Common myeloid progenitor, CD34-positive (primary cell): ENCODE data around the gene SLIT1.

Experiments used
- CTCF ChIA-PET: fragments of 350-600 bp; sonication (Branson Sonifier 250); formaldehyde crosslinking; loops from one replicate; lab custom pipeline; 2021; ENCODE audit warnings: antibody characterized with exemption; lab: Charles Lee
- POLR2A ChIA-PET: fragments of 350-600 bp; sonication (Branson Sonifier 250); formaldehyde crosslinking; loops from one replicate; lab custom pipeline; 2021; ENCODE audit warnings: antibody characterized with exemption; lab: Charles Lee
- DNase-seq, 3 donors: peaks; one replicate each; pipeline versions ENCODE4 v3.0.0 to v3.0.0-alpha.2; 2013
- H3K27ac ChIP-seq, 2 experiments: 1 replicate in 1 of 2; 2 replicates in 1 of 2; pipeline ENCODE4 v1.7.0; 2013; ENCODE audit warnings: inconsistent platforms in 2 of 2, low read length in 2 of 2, mild to moderate bottlenecking in 2 of 2, low read depth in 1 of 2, moderate library complexity in 1 of 2; ENCODE audit not compliant: severe bottlenecking in 2 of 2, insufficient read depth in 1 of 2, poor library complexity in 1 of 2
- H3K27me3 ChIP-seq, 5 experiments: replicated peaks in 2 of 5; 1 replicate in 3 of 5; 2 replicates in 2 of 5; pipeline versions ENCODE4 v1.6.1 to v1.7.0; 2013; ENCODE audit warnings: low read length in 4 of 5, mild to moderate bottlenecking in 2 of 5, moderate library complexity in 2 of 5, inconsistent platforms in 1 of 5; ENCODE audit not compliant: insufficient read depth in 5 of 5, control insufficient read depth in 4 of 5
- H3K36me3 ChIP-seq, 4 experiments: 1 replicate in 2 of 4; 2 replicates in 2 of 4; pipeline versions ENCODE4 v1.6.1 to v1.7.0; 2013; ENCODE audit warnings: low read length in 3 of 4, control low read depth in 1 of 4, mild to moderate bottlenecking in 1 of 4; ENCODE audit not compliant: control insufficient read depth in 4 of 4, insufficient read depth in 4 of 4
- H3K4me1 ChIP-seq, 4 experiments: 1 replicate in 3 of 4; 2 replicates in 1 of 4; pipeline versions ENCODE4 v1.6.1 to v1.7.1; 2013; ENCODE audit warnings: low read length in 3 of 4, mild to moderate bottlenecking in 3 of 4, control low read depth in 1 of 4, inconsistent platforms in 1 of 4, moderate library complexity in 1 of 4; ENCODE audit not compliant: control insufficient read depth in 4 of 4, insufficient read depth in 4 of 4; ENCODE audit errors: control extremely low read depth in 1 of 4
- H3K4me3 ChIP-seq, 7 experiments: 1 replicate in 4 of 7; 2 replicates in 3 of 7; pipeline versions ENCODE4 v1.5.1 to v1.7.0; 2013; ENCODE audit warnings: mild to moderate bottlenecking in 7 of 7, low read length in 6 of 7, moderate library complexity in 6 of 7, inconsistent platforms in 2 of 7, low read depth in 2 of 7, control low read depth in 1 of 7; ENCODE audit not compliant: insufficient read depth in 4 of 7, control insufficient read depth in 1 of 7; ENCODE audit errors: extremely low read depth in 1 of 7
- H3K9me3 ChIP-seq, 5 experiments: 1 replicate in 4 of 5; 2 replicates in 1 of 5; pipeline versions ENCODE4 v1.6.1 to v1.7.1; 2013; ENCODE audit warnings: low read length in 4 of 5, mild to moderate bottlenecking in 2 of 5, inconsistent platforms in 1 of 5, low read depth in 1 of 5, moderate library complexity in 1 of 5; ENCODE audit not compliant: control insufficient read depth in 4 of 5, insufficient read depth in 2 of 5; ENCODE audit errors: control extremely low read depth in 1 of 5
- WGBS: methylation state at CpG from one replicate; pipeline ENCODE4 v1.1.5; 2013; ENCODE audit not compliant: insufficient coverage; 5-methylcytosine and 5-hydroxymethylcytosine counted together

Gene SLIT1

GRCh38 chr10:97061423-97061822, 124.3 kb downstream of the SLIT1 start:
- DNase-seq = no peak
- CTCF ChIA-PET = interaction anchor here (8.9 kb wide), 1 partner anchor 11 kb away, joined by 40 read pairs; no protein-coding TSS in a partner anchor
- Histone ChIP-seq H3K27me3 (peaks cover 0 to 2% (median 0%) of the 10 kb centered on the region in 5 experiments), H3K27ac (no peak overlapping the region), H3K4me1 (no peaks in the 10 kb centered on the region), H3K36me3 (no peaks in the 10 kb centered on the region), H3K4me3 (no peak overlapping the region), H3K9me3 (no peaks in the 10 kb centered on the region)
- 100% methylated on average over 2 of the region's 2 CpGs for WGBS
- POLR2A ChIA-PET = no interaction called here

- H3K27me3 ChIP-seq = peaks cover 0 to 2% (median 0%) of the 10 kb centered on the region in 5 experiments
- WGBS = 98% methylated on average over 13 of the region's 15 CpGs
- ChIA-PET CTCF (interaction anchor here (1.0 to 8.9 kb wide), 3 partner anchors 12 to 150 kb away, joined by 3 to 40 read pairs (median 4); no protein-coding TSS in a partner anchor), POLR2A (interaction anchor here (0.6 kb wide), 1 partner anchor 148 kb away, joined by 3 read pairs; no protein-coding TSS in a partner anchor)
- no peaks in the 10 kb centered on the region for H3K36me3 ChIP-seq
- H3K4me3 ChIP-seq = no peak overlapping the region
- H3K9me3 ChIP-seq = no peaks in the 10 kb centered on the region
- no peak for DNase-seq
- no peaks in the 10 kb centered on the region for H3K4me1 ChIP-seq
- H3K27ac ChIP-seq = no peak overlapping the region
Measured at GRCh38 chr10:97060441-97061084, 125.2 kb downstream of the SLIT1 start.

GRCh38 chr10:97059872-97060205, 125.9 kb downstream of the SLIT1 start:
- POLR2A ChIA-PET = interaction anchor here (0.7 kb wide), 1 partner anchor 14 kb away, joined by 3 read pairs; no protein-coding TSS in a partner anchor
- CTCF ChIA-PET = interaction anchor here (1.0 to 8.9 kb wide), 3 partner anchors 12 to 151 kb away, joined by 3 to 40 read pairs (median 4); no protein-coding TSS in a partner anchor
- 87% methylated on average over 7 of the region's 7 CpGs for WGBS

GRCh38 chr10:97059006-97059871, 126.5 kb downstream of the SLIT1 start:
- Histone ChIP-seq H3K4me3 (no peak overlapping the region), H3K9me3 (no peaks in the 10 kb centered on the region), H3K27ac (no peak overlapping the region), H3K27me3 (peaks cover 0 to 2% (median 0%) of the 10 kb centered on the region in 5 experiments), H3K36me3 (no peaks in the 10 kb centered on the region), H3K4me1 (no peaks in the 10 kb centered on the region)
- WGBS = 98% methylated on average over 5 of the region's 14 CpGs
- POLR2A ChIA-PET = interaction anchor here (0.7 kb wide), 1 partner anchor 15 kb away, joined by 3 read pairs; no protein-coding TSS in a partner anchor
- CTCF ChIA-PET = interaction anchor here (1.6 to 8.9 kb wide), 2 partner anchors 13 to 151 kb away, joined by 4 to 40 read pairs; no protein-coding TSS in a partner anchor
- no peak for DNase-seq

More at GRCh38 chr10:97059872-97060205, 125.9 kb downstream of the SLIT1 start:
- no peak for DNase-seq
- Histone ChIP-seq H3K9me3 (no peaks in the 10 kb centered on the region), H3K4me1 (no peaks in the 10 kb centered on the region), H3K36me3 (no peaks in the 10 kb centered on the region), H3K4me3 (no peak overlapping the region), H3K27ac (no peak overlapping the region), H3K27me3 (peaks cover 0 to 2% (median 0%) of the 10 kb centered on the region in 5 experiments)

GRCh38 chr10:97058521-97058920, 127.2 kb downstream of the SLIT1 start:
- H3K4me1 ChIP-seq = no peaks in the 10 kb centered on the region
- POLR2A ChIA-PET = no interaction called here
- H3K9me3 ChIP-seq = no peaks in the 10 kb centered on the region
- DNase-seq = no peak
- no peak overlapping the region for H3K4me3 ChIP-seq
- WGBS = 85% methylated on average over 4 of the region's 4 CpGs
- H3K27ac ChIP-seq = no peak overlapping the region
- H3K27me3 ChIP-seq = peaks cover 0 to 2% (median 0%) of the 10 kb centered on the region in 5 experiments
- CTCF ChIA-PET = interaction anchor here (1.6 to 8.9 kb wide), 3 partner anchors 11 to 21 kb away, joined by 4 to 40 read pairs (median 22); no protein-coding TSS in a partner anchor
- H3K36me3 ChIP-seq = no peaks in the 10 kb centered on the region

GRCh38 chr10:97057491-97058235, 128.1 kb downstream of the SLIT1 start:
- peaks cover 0 to 2% (median 0%) of the 10 kb centered on the region in 5 experiments for H3K27me3 ChIP-seq
- DNase-seq = no peak
- WGBS = 90% methylated on average over 5 of the region's 9 CpGs
- ChIA-PET POLR2A (no interaction called here), CTCF (interaction anchor here (1.1 to 8.9 kb wide), 5 partner anchors 10 to 153 kb away, joined by 3 to 40 read pairs (median 4); no protein-coding TSS in a partner anchor)
- H3K4me3 ChIP-seq = no peak overlapping the region
- H3K4me1 ChIP-seq = no peaks in the 10 kb centered on the region
- no peak overlapping the region for H3K27ac ChIP-seq
- no peaks in the 10 kb centered on the region for H3K36me3 ChIP-seq
- H3K9me3 ChIP-seq = no peaks in the 10 kb centered on the region
